ENCODE results near the gene CASKIN2. TPM values are rescaled to one million over a fixed set of nuclear protein-coding genes. Genes with fewer than 3 reads are reported as not detected.

Gene CASKIN2
- total RNA-seq, 1 experiment from 2014 or later: 25.4 TPM

- Histone ChIP-seq H3K4me2 (no peak overlapping the region), H3F3A (ENCODE audit: insufficient read depth, low read depth) (no peaks in the 10 kb centered on the region), H3K9me3 (ENCODE audit: insufficient read depth, low read depth) (no peaks in the 10 kb centered on the region), H2AFZ (no peak overlapping the region), H3K36me3 (ENCODE audit: low read depth) (no peaks in the 10 kb centered on the region), H3K79me2 (ENCODE audit: low read depth) (no peaks in the 10 kb centered on the region), H4K20me1 (ENCODE audit: insufficient read depth) (peaks cover 9% of the 10 kb centered on the region), H3K9me2 (ENCODE audit: insufficient read depth) (no peaks in the 10 kb centered on the region), H3K27me3 (ENCODE audit: insufficient read depth, low read depth) (no peaks in the 10 kb centered on the region), H3K27ac (no peak overlapping the region), H3K4me1 (replicated peaks; ENCODE audit: insufficient read depth) (no peaks in the 10 kb centered on the region), H3K4me3 (no peak overlapping the region)
- no peak for DNase-seq
- ChIA-PET CTCF (interaction anchor here (0.6 to 0.7 kb wide), 2 partner anchors 67 to 168 kb away, joined by 5 read pairs; no protein-coding TSS in a partner anchor), POLR2A (ENCODE audit: unreplicated experiment) (no interaction called here)
- TF ChIP-seq CTCF (conservative IDR thresholded peaks at IDR 0.05) (no peak), EZH2 (IDR thresholded peaks at IDR 0.05; ENCODE audit: low read depth) (no peak)
- BruUV-seq (replicated peaks): no TSS peak
- intact Hi-C loops (cut with micrococcal nuclease; ENCODE audit: unreplicated experiment): no loop called here
Measured at GRCh38 chr17:75482098-75482942, 33.0 kb downstream of the CASKIN2 start.

GRCh38 chr17:75481194-75482068 lies 33.9 kb downstream of the CASKIN2 start:
- POLR2A ChIA-PET (ENCODE audit: unreplicated experiment): no interaction called here
- Histone ChIP-seq H4K20me1 (ENCODE audit: insufficient read depth) (peaks cover 9% of the 10 kb centered on the region), H3K79me2 (ENCODE audit: low read depth) (no peaks in the 10 kb centered on the region), H3K4me1 (replicated peaks; ENCODE audit: insufficient read depth) (no peaks in the 10 kb centered on the region), H3K4me3 (no peak overlapping the region), H3K9me3 (ENCODE audit: insufficient read depth, low read depth) (no peaks in the 10 kb centered on the region), H3K9me2 (ENCODE audit: insufficient read depth) (no peaks in the 10 kb centered on the region), H3F3A (ENCODE audit: insufficient read depth, low read depth) (no peaks in the 10 kb centered on the region), H3K27ac (no peak overlapping the region), H3K4me2 (no peak overlapping the region), H2AFZ (no peak overlapping the region), H3K27me3 (ENCODE audit: insufficient read depth, low read depth) (no peaks in the 10 kb centered on the region), H3K36me3 (ENCODE audit: low read depth) (no peaks in the 10 kb centered on the region)
- no peak for DNase-seq
- BruUV-seq (replicated peaks): no TSS peak
- CTCF ChIA-PET: interaction anchor here (0.7 kb wide), 1 partner anchor 68 kb away, joined by 5 read pairs; no protein-coding TSS in a partner anchor
- intact Hi-C loops (cut with micrococcal nuclease; ENCODE audit: unreplicated experiment): no loop called here
- TF ChIP-seq EZH2 (IDR thresholded peaks at IDR 0.05; ENCODE audit: low read depth) (no peak), CTCF (conservative IDR thresholded peaks at IDR 0.05) (no peak)

GRCh38 chr17:75480281-75480680 lies 35.1 kb downstream of the CASKIN2 start:
- no peaks in the 10 kb centered on the region for H3K9me2 ChIP-seq (ENCODE audit: insufficient read depth)
- BruUV-seq (replicated peaks): no TSS peak
- peaks cover 9% of the 10 kb centered on the region for H4K20me1 ChIP-seq (ENCODE audit: insufficient read depth)
- no peaks in the 10 kb centered on the region for H3K9me3 ChIP-seq (ENCODE audit: insufficient read depth, low read depth)
- no peak overlapping the region for H3K4me2 ChIP-seq
- no peak overlapping the region for H3K27ac ChIP-seq
- DNase-seq: no peak
- no peaks in the 10 kb centered on the region for H3K27me3 ChIP-seq (ENCODE audit: insufficient read depth, low read depth)
- H3K79me2 ChIP-seq (ENCODE audit: low read depth): no peaks in the 10 kb centered on the region
- H3K4me3 ChIP-seq: no peak overlapping the region
- POLR2A ChIA-PET (ENCODE audit: unreplicated experiment): interaction anchor here (0.6 kb wide), 1 partner anchor 83 kb away, joined by 3 read pairs; no protein-coding TSS in a partner anchor
- H3F3A ChIP-seq (ENCODE audit: insufficient read depth, low read depth): no peaks in the 10 kb centered on the region
- no peak overlapping the region for H2AFZ ChIP-seq
- H3K4me1 ChIP-seq (replicated peaks; ENCODE audit: insufficient read depth): no peaks in the 10 kb centered on the region
- TF ChIP-seq EZH2 (IDR thresholded peaks at IDR 0.05; ENCODE audit: low read depth) (no peak), CTCF (conservative IDR thresholded peaks at IDR 0.05) (no peak)
- CTCF ChIA-PET: no interaction called here
- intact Hi-C loops (cut with micrococcal nuclease; ENCODE audit: unreplicated experiment): no loop called here
- H3K36me3 ChIP-seq (ENCODE audit: low read depth): no peaks in the 10 kb centered on the region
